Measurements from ENCODE around the gene LOXL3.

The LOXL3 gene

DNA sequence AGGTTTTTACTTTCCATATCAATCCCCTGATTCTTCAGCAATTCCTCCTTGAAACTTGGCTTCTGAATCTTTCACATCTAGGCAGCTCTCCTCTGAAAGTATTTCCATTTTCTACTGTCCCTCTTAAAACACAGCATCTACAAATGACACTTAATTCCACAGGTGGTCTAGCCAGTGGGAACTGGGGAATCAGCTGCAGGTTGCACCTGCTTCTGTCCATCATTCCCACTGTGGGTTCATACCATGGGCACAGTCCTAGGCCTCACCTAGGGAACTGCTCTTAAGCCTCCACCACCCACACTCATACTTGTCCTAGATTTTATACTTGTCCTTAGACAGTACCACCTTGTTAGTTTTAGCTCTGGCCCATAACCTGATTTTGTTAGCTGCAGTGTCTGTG lies 2.2 kb downstream of the LOXL3 start:
- DNase-seq = no peak

GRCh38 chr2:74550231-74550630 lies 3.5 kb downstream of the LOXL3 start:
- no peak for DNase-seq

DNA sequence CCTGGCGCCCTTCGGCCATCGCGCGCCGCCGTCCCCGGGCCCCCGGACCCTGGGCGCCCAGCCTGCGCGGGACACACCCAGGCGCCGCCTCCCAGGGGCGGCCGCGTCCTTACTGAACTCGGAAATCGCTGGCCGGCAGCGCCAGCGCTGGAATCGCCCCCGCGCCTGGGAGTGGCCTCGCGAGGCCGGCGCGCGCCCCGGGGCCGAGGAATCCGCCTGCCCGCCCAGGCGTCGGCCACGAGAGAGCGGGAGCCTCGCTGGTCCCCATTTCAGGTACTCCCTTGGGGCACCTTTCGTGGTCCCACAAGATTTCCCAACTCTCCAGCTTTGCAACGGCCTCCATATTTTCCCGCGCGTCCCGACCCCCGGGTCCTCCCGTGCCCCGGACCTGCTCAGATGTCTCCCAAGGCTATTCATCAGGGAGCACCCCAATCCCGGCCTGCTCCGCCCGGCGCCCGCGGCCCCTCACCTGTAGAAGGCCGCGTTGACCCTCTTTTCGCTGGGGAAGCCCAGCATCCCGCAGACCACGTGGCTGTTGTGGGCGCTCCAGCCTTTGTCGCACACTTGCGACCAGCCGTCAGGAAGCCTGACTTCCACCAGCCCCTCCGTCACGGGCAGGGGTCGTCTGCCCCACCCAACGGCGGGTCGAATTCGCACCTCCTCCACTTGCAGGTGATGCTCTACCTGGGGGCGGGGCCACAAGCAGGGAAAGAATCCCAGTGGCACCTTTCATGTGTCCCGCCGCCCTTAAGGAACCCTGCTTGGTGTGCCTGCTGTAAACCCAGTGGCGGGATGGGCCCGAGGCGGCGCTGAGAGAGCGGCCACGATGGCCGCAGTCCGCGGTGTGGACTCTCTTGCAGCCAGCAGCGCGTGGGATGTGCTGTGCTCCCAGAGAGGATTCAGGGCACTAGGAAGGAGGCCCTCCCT lies 4.6 kb downstream of the LOXL3 start:
- DNase-seq = no peak

GRCh38 chr2:74548285-74548899 lies 5.3 kb downstream of the LOXL3 start:
- no peak for DNase-seq

- no peak for DNase-seq
Observed at GRCh38 chr2:74546004-74546403, 7.7 kb downstream of the LOXL3 start.

- DNase-seq = peak; percentile 31
Observed at GRCh38 chr2:74544634-74545033, 9.1 kb downstream of the LOXL3 start.

DNA sequence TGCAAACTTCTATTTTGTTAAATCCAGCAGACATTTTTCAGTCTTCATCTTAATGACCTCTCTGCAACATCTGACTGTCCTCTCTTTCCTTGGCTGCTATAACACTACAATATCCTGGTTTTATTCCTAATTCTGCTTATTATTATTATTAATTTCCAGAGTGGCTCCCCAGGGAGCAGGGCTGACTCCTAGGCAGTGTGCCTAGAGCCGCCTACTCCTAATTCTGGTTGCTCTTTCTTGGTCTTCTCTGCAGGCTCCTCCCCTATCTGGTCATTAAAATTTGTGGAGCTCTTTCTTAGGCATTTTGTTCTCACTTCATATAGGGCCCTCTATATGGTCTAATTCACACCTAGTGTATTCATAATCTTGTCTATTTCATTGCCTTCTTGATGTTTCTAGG lies 10.8 kb downstream of the LOXL3 start:
- DNase-seq = no peak

- DNase-seq = no peak
Observed at GRCh38 chr2:74540291-74540690, 13.5 kb downstream of the LOXL3 start.

DNA sequence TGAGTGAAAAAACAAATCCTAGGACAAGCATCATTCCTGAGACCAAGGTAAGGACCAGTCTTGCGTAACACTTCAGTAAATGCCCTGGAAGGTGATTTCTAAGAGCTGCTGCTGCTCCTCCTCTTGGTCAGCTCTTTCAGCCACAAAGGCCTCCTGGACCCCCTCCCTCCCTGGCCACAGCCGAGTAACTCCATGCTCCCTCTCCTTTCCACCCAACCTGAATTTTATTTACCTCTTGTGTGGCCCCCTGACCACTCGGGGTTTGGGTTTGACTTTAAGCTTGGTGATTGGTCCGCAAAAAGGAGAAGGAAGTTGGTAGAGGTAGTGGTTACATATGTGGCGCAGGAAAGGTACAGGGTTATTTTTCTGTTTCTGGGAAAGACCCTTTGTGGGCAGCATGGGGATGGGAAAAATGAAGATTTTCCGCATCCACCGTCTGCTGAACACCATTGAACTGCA lies 14.8 kb downstream of the LOXL3 start:
- DNase-seq = no peak

- DNase-seq = no peak
Observed at GRCh38 chr2:74537140-74537539, 16.6 kb downstream of the LOXL3 start.

DNA sequence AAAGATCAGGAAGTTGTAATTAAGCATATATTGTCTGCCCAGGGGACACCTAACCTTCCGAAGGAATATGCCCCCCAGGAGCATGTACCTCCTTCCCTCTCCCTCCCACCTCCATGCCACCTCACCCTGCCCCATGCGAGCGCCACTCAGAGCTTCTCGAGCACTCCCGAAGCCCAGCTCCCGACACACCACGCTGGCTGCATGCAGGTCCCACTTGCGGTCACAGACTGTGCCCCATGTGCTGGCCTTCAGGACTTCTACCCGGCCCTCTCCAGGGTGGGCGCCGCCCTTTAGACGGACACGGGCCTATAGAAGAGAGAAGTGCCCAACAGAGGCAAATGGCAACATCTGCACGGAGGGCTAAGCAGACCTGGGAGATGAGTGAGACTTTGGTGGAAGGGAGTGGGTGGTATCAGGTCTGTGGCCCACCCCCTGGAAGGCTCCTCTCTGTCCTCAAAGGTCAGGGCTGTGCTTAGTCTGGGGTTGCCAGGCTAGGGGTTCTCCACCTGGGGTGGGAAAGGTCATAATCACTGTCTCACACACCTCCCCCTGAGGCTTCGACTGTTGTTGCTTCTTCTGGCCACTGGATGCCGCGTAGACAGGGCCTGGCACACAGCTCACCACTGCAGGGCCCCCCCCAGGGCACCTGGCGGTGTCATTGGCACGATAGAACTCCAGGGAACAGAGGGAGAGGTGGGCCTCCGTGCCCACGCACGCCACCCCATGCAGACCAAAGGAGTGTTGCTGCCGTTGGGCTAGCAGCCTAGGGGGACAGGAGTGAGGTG lies 17.4 kb downstream of the LOXL3 start:
- no peak for DNase-seq

DNA sequence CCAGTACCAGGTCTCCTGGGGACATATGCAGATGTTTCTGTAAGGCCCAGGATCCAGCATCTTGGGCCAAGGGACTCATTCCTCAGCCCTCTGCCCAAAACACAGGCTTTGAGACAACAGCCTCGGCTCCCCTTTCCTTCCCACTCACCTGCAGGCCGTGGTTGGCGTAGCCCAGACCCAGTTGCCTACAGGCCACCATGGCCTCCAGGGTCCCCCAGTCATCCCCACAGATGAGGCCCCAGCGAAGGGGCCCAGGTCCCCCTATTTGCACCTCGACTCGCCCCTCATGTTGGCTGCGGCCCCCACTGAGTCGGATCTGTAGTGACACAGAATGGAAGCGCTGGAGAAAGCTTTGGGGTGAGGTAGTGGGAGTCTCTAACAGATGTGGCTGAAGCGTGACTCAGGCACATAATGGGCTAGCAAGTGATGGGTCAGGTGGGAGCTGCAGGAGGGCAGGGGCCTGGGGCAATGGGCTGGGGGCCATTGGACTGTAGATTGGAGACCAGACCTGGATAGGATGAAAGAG lies 18.2 kb downstream of the LOXL3 start:
- DNase-seq = no peak

DNA sequence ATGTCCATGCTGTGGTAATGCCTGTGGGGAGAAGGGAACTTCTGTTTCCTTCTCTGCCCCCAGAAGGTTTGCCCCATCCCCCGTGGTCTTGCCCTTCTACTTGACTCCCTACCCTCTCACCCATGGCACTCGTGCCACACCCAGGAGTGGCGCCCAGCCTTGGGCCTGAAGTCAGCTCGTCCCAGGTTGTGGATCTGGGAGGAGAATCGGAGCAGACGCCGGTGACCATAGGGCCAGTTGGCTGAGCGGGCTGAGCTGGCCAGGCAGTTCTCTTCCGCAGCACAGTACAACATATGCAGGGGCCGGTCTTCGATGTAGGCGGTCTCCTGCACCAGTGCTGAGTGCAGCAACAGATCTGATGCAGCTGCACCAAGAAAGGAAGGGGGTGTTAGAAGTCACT lies 19.3 kb downstream of the LOXL3 start:
- DNase-seq = no peak

GRCh38 chr2:74533464-74533863 lies 20.3 kb downstream of the LOXL3 start:
- no peak for DNase-seq

DNA sequence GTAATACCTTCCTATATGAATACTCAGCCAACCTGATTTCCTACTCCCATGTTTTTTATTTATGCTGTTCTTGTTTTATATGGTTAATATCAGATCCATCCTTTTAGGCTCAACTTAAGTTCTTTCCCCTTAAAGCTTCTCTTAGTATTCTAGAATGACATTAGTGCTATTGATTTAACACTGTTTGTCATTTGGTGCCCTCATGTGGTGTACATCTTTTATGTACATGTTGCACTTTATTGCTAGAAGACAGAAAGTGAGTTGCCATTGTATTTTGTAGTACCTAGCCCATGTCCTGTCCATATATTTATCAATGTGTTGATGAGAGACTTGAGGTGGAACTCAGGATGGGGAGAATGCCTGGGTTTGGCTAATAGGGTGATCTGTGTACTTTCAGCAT lies 21.5 kb downstream of the LOXL3 start:
- DNase-seq = peak; percentile 67

DNA sequence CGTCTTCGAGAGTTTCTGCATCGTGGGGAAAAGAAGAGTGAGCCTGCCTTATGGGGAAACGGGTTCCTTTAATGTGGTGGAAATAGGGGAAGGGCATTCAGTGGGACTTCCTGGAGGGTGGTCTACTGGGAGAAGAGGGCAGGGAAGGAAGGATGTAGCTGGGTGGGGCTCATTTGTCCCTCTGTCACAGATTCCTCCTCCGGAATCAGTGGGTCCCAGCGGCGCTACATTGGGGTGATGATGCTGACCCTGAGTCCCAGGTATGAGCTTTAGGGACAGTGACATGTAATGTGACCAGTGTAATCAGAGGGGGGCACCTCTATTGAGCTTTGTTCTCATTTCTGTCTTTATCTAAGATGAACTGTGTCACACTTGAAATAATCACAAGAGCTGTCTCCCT lies 22.1 kb downstream of the LOXL3 start:
- no peak for DNase-seq

DNA sequence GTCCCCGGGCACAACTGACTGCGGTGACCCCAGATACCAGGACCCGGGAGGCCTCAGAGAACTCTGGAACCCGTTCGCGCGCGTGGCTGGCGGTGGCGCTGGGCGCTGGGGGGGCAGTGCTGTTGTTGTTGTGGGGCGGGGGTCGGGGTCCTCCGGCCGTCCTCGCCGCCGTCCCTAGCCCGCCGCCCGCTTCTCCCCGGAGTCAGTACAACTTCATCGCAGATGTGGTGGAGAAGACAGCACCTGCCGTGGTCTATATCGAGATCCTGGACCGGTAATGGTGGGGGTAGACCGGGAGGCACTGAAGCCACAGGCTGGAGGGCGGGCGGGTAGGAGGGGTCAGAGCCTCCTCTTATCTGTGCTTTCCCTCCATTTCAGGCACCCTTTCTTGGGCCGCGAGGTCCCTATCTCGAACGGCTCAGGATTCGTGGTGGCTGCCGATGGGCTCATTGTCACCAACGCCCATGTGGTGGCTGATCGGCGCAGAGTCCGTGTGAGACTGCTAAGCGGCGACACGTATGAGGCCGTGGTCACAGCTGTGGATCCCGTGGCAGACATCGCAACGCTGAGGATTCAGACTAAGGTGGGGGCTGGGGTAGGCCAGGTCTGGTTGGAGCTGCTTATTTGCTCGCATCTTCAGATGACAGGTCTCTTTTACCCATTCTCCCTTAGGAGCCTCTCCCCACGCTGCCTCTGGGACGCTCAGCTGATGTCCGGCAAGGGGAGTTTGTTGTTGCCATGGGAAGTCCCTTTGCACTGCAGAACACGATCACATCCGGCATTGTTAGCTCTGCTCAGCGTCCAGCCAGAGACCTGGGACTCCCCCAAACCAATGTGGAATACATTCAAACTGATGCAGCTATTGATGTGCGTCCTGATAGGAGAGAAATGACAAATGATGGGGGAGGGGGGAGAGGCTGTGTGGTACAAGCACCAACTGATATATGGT lies 23.2 kb downstream of the LOXL3 start:
- peak; percentile 68 for DNase-seq

GRCh38 chr2:74529357-74530238 lies 24.1 kb downstream of the LOXL3 start, which contains the start of the genes AUP1 and HTRA2:
Gene AUP1, minus strand, starts transcription at chr2:74529706. Its CDS starts 77 bp downstream, at chr2:74529629.
Gene HTRA2, plus strand, starts transcription at chr2:74529933. Its CDS starts 74 bp downstream, at chr2:74530007.
- peak; percentile 91 for DNase-seq

- DNase-seq = no peak
Observed at GRCh38 chr2:74528600-74529356, 25.0 kb downstream of the LOXL3 start.

- DNase-seq = no peak
Observed at GRCh38 chr2:74527741-74528140, 26.0 kb downstream of the LOXL3 start.
